Mucosa of rectum (tissue), 2 donors: ENCODE results near the gene TFPI.
"Not testable (repeated sequence)": the region's sequence is repeated elsewhere in the genome, so short reads cannot be mapped to it uniquely, and the experiment has no call there.

ENCODE experiments used
- H3K27ac ChIP-seq, 2 donors: one replicate each; pipeline ENCODE4 v1.7.0; 2013; ENCODE audit warnings: inconsistent platforms in 2 of 2, low read depth in 2 of 2, low read length in 2 of 2
- H3K27me3 ChIP-seq, 2 donors: one replicate each; pipeline ENCODE4 v1.7.0; 2013; ENCODE audit warnings: low read length in 2 of 2; ENCODE audit not compliant: control insufficient read depth in 2 of 2, insufficient read depth in 2 of 2
- H3K36me3 ChIP-seq, 2 donors: one replicate each; pipeline ENCODE4 v1.7.0; 2013; ENCODE audit warnings: low read length in 2 of 2; ENCODE audit not compliant: control insufficient read depth in 2 of 2, insufficient read depth in 2 of 2
- H3K4me1 ChIP-seq, 2 donors: one replicate each; pipeline ENCODE4 v1.7.0; 2013; ENCODE audit warnings: low read length in 2 of 2, mild to moderate bottlenecking in 1 of 2; ENCODE audit not compliant: control insufficient read depth in 2 of 2, insufficient read depth in 2 of 2
- H3K4me3 ChIP-seq, 2 donors: one replicate each; pipeline ENCODE4 v1.7.0; 2013; ENCODE audit warnings: low read length in 2 of 2
- H3K9ac ChIP-seq, 2 donors: one replicate each; pipeline ENCODE4 v1.7.0; 2013; ENCODE audit warnings: low read length in 2 of 2, low read depth in 1 of 2, mild to moderate bottlenecking in 1 of 2
- H3K9me3 ChIP-seq, 2 donors: one replicate each; pipeline ENCODE4 v1.7.0; 2013; ENCODE audit warnings: low read length in 2 of 2; ENCODE audit not compliant: control insufficient read depth in 2 of 2
- donor health status: healthy.
- donor health status: Normal muscosa, but diverticular disease.

Gene TFPI

DNA sequence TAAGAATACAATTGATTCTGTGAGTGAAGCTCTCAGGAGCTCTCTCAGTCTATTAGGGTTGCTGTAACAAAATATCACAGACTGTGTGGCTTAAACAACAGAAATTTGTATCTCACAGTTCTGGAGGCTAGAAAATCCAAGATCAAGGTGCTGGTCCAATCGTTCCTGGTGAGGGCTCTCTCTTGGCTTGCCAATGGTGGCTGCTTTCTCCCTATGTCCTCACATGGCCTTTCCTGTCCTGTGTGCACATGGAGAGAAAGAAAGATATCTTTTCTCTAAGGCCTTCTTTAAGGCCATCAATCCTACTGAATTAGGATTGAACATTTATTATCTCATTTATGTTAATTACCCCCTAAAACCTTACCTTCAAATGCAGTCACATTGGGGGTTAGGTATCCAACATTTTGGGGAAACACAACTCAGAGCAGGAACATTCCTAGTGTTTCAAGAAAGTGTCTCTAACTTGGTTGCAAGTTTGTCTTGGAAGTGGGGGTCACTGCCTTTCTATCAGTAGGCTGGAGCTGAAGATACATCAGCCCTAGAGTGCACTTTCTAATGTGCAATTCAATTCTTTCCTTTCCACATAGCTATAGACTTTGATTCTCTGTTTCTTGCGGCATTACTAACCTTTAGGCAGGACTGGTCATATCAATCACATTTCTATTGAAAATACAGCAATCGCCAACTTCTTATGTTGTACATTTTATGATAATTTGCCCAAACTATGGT lies 24.8 kb downstream of the TFPI start:
- H3K27me3 ChIP-seq: no peaks in the 10 kb centered on the region
- no peak overlapping the region for H3K9ac ChIP-seq
- H3K36me3 ChIP-seq: no peaks in the 10 kb centered on the region
- no peak overlapping the region for H3K27ac ChIP-seq
- no peaks in the 10 kb centered on the region for H3K9me3 ChIP-seq
- H3K4me3 ChIP-seq: no peak overlapping the region
- H3K4me1 ChIP-seq: no peaks in the 10 kb centered on the region

DNA sequence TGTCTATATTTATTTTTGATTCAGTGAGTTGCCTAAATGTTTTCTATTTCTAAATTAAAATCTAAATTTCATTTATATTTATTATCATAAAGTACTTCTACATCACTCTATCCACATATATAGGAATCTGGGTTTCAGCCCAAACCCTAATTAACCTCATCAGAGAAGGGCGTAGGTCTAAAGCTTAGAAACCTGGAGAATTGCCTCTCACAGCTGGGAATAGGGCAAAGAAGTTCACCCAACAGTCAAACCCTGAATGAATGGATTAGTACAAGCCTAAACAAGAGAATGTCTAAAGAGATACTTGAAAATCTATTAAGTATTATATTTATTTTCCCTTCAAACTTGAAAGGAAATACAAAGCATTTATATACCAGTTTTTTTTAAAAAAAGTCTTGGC lies 26.2 kb downstream of the TFPI start:
- Histone ChIP-seq H3K27ac (no peak overlapping the region), H3K27me3 (no peaks in the 10 kb centered on the region)

DNA sequence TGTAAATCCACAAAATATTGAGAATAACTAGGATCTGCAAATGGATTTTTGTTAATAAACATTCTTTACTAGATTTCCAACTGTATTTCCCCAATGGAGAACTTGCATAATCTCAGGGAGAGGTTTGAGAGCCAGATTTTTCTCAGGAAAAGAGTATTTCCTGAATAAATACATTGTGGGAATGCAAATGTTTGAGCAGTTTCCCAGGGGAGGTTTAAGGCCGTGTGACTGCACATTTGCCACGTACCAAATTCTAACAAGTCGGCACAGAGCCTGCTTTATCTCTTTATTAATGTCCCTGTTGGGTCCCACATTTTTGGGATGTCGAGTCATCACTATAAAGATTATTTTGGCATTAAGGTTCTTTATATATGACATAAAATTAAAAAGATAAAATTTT lies 27.0 kb downstream of the TFPI start:
- no peaks in the 10 kb centered on the region for H3K4me1 ChIP-seq
- no peak overlapping the region for H3K9ac ChIP-seq
- no peak overlapping the region for H3K4me3 ChIP-seq
- H3K27ac ChIP-seq: no peak overlapping the region
- H3K27me3 ChIP-seq: no peaks in the 10 kb centered on the region
- H3K36me3 ChIP-seq: no peaks in the 10 kb centered on the region
- no peaks in the 10 kb centered on the region for H3K9me3 ChIP-seq

More for the DNA sequence above, 26.2 kb downstream of the TFPI start:
- Histone ChIP-seq H3K9me3 (no peaks in the 10 kb centered on the region), H3K36me3 (no peaks in the 10 kb centered on the region), H3K9ac (no peak overlapping the region), H3K4me1 (no peaks in the 10 kb centered on the region), H3K4me3 (no peak overlapping the region)

GRCh38 chr2:187526792-187527191 lies 27.4 kb downstream of the TFPI start:
- Histone ChIP-seq H3K27me3 (no peaks in the 10 kb centered on the region), H3K9ac (no peak overlapping the region), H3K9me3 (no peaks in the 10 kb centered on the region), H3K4me1 (no peaks in the 10 kb centered on the region), H3K27ac (no peak overlapping the region), H3K36me3 (no peaks in the 10 kb centered on the region), H3K4me3 (no peak overlapping the region)

DNA sequence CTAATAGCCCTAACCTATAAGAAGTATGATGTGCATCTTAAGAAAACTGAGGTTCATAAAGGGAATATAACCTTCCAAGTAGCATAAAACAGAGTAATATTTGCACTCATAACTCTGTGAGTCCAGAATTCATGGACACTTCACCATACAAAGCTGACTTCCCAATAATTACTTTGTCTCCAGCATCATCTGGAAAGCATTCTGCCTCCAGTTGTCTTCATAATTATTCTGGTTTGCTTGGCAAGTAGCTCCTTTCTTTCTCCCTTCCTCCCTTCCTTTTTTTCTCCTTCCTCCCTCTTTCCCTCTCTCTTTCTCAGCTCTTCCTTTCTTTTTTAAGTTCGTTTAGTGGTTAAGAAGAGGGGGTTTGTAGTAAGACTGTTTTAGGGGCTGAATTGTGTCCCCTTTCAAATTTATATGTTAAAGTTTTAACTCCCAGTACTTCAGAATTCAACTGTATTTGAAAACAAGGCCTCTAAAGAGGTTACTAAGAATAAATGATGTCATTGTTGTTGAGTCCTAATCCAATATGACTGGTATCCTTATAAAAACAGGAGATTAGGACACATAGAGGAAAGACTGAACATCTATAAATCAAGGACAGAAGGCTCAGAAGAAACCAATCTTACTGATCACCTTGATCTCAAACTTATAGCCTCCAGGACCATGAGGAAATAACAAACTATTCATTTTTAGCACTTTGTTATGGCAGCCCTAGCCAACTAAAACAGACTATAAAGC lies 28.9 kb downstream of the TFPI start:
- Histone ChIP-seq H3K9ac (no peak overlapping the region), H3K27me3 (no peaks in the 10 kb centered on the region), H3K9me3 (no peaks in the 10 kb centered on the region), H3K27ac (no peak overlapping the region), H3K4me1 (no peaks in the 10 kb centered on the region), H3K4me3 (no peak overlapping the region), H3K36me3 (no peaks in the 10 kb centered on the region)

- no peak overlapping the region for H3K4me3 ChIP-seq
These were observed 30.9 kb downstream of the TFPI start for GRCh38 chr2:187523325-187523724.

GRCh38 chr2:187520121-187520624 lies 34.1 kb downstream of the TFPI start:
- no peaks in the 10 kb centered on the region for H3K9me3 ChIP-seq

More at GRCh38 chr2:187523325-187523724, 30.9 kb downstream of the TFPI start:
- no peak overlapping the region for H3K9ac ChIP-seq
- H3K9me3 ChIP-seq: no peaks in the 10 kb centered on the region
- no peaks in the 10 kb centered on the region for H3K27me3 ChIP-seq
- H3K27ac ChIP-seq: no peak overlapping the region
- no peaks in the 10 kb centered on the region for H3K4me1 ChIP-seq
- no peaks in the 10 kb centered on the region for H3K36me3 ChIP-seq

GRCh38 chr2:187519419-187520120 lies 34.7 kb downstream of the TFPI start:
- H3K4me1 ChIP-seq: no peaks in the 10 kb centered on the region
- no peak overlapping the region for H3K27ac ChIP-seq
- no peak overlapping the region for H3K4me3 ChIP-seq
- no peaks in the 10 kb centered on the region for H3K36me3 ChIP-seq
- H3K27me3 ChIP-seq: no peaks in the 10 kb centered on the region
- no peaks in the 10 kb centered on the region for H3K9me3 ChIP-seq
- no peak overlapping the region for H3K9ac ChIP-seq

More at GRCh38 chr2:187520121-187520624, 34.1 kb downstream of the TFPI start:
- Histone ChIP-seq H3K27ac (no peak overlapping the region), H3K4me1 (no peaks in the 10 kb centered on the region), H3K4me3 (no peak overlapping the region), H3K36me3 (no peaks in the 10 kb centered on the region), H3K27me3 (no peaks in the 10 kb centered on the region), H3K9ac (no peak overlapping the region)

GRCh38 chr2:187517750-187518361 lies 36.4 kb downstream of the TFPI start:
- H3K4me3 ChIP-seq, H3K4me1 ChIP-seq, H3K9me3 ChIP-seq, H3K27me3 ChIP-seq, H3K9ac ChIP-seq, H3K27ac ChIP-seq, H3K36me3 ChIP-seq: not testable (repeated sequence)
